Neural crest cell (in vitro differentiated cells): ENCODE results near the gene ASTN1. TPM values are rescaled to one million over a fixed set of nuclear protein-coding genes. Genes with fewer than 3 reads are reported as not detected.

ENCODE experiments used
- DNase-seq: peaks from one replicate; pipeline ENCODE4 v3.0.0; 2021; ENCODE audit warnings: low read depth, mixed read lengths, low spot score
- H3K27ac Mint-ChIP-seq: one replicate; pipeline ENCODE4 v1.8.0; 2021; ENCODE audit warnings: mild to moderate bottlenecking, mixed read lengths; ENCODE audit not compliant: unreplicated experiment
- H3K27me3 Mint-ChIP-seq: 2 replicates; pipeline ENCODE4 v1.8.0; 2021; ENCODE audit warnings: low read depth, mild to moderate bottlenecking, mixed read lengths
- H3K36me3 Mint-ChIP-seq: 2 replicates; pipeline ENCODE4 v1.8.0; 2021; ENCODE audit warnings: low read depth, mild to moderate bottlenecking, mixed read lengths
- H3K4me1 Mint-ChIP-seq: 2 replicates; pipeline ENCODE4 v1.8.0; 2021; ENCODE audit warnings: mixed read lengths
- H3K4me3 Mint-ChIP-seq: one replicate; pipeline ENCODE4 v1.8.0; 2021; ENCODE audit warnings: mild to moderate bottlenecking, mixed read lengths
- H3K9me3 Mint-ChIP-seq: 2 replicates; pipeline ENCODE4 v1.8.0; 2021; ENCODE audit warnings: mixed read lengths
- CTCF ChIP-seq: fragments of 200-600 bp; sonication (generic); conservative IDR thresholded peaks from 2 replicates; pipeline ENCODE4 v1.5.0; 2021; ENCODE audit warnings: antibody characterized with exemption, mild to moderate bottlenecking
- total RNA-seq: library from RNA; stranded (reverse); gene quantifications from 2 replicates; pipeline ENCODE4 v1.2.1, GENCODE V29; 2021

ASTN1 gene
- total RNA-seq, 1 donor from 2014 or later: 21.8 TPM

- no peak overlapping the region for H3K4me3 Mint-ChIP-seq
- no peak overlapping the region for H3K27ac Mint-ChIP-seq
- H3K36me3 Mint-ChIP-seq: no peaks in the 10 kb centered on the region
- H3K27me3 Mint-ChIP-seq: peaks cover 3% of the 10 kb centered on the region
- no peak for DNase-seq
- H3K4me1 Mint-ChIP-seq: peaks cover 11% of the 10 kb centered on the region
- H3K9me3 Mint-ChIP-seq: no peaks in the 10 kb centered on the region
- TF ChIP-seq CTCF: no peak
These were observed 258.9 kb downstream of the ASTN1 start for GRCh38 chr1:176905648-176906047.

GRCh38 chr1:176904057-176904751, 260.3 kb downstream of the ASTN1 start:
- TF ChIP-seq CTCF: no peak
- Mint-ChIP-seq H3K4me3 (no peak overlapping the region), H3K36me3 (no peaks in the 10 kb centered on the region), H3K27ac (no peak overlapping the region), H3K27me3 (peaks cover 3% of the 10 kb centered on the region), H3K4me1 (peaks cover 11% of the 10 kb centered on the region), H3K9me3 (no peaks in the 10 kb centered on the region)
- no peak for DNase-seq

GRCh38 chr1:176903474-176903873, 261.0 kb downstream of the ASTN1 start:
- H3K27ac Mint-ChIP-seq: no peak overlapping the region
- H3K36me3 Mint-ChIP-seq: no peaks in the 10 kb centered on the region
- H3K4me1 Mint-ChIP-seq: peaks cover 11% of the 10 kb centered on the region
- H3K27me3 Mint-ChIP-seq: peaks cover 3% of the 10 kb centered on the region
- no peak overlapping the region for H3K4me3 Mint-ChIP-seq
- H3K9me3 Mint-ChIP-seq: no peaks in the 10 kb centered on the region
- no peak for DNase-seq
- no peak for TF ChIP-seq CTCF

GRCh38 chr1:176899321-176899720, 265.2 kb downstream of the ASTN1 start:
- Mint-ChIP-seq H3K27me3 (no peaks in the 10 kb centered on the region), H3K4me3 (no peak overlapping the region), H3K4me1 (peaks cover 18% of the 10 kb centered on the region), H3K27ac (no peak overlapping the region), H3K9me3 (no peaks in the 10 kb centered on the region), H3K36me3 (peaks cover under 1% of the 10 kb centered on the region)
- TF ChIP-seq CTCF: no peak
- no peak for DNase-seq

GRCh38 chr1:176897350-176898236, 266.9 kb downstream of the ASTN1 start:
- peak; percentile 89 for DNase-seq
- H3K27ac Mint-ChIP-seq: no peak overlapping the region
- peak; percentile 85 for TF ChIP-seq CTCF
- peaks cover 3% of the 10 kb centered on the region for H3K36me3 Mint-ChIP-seq
- H3K9me3 Mint-ChIP-seq: no peaks in the 10 kb centered on the region
- no peaks in the 10 kb centered on the region for H3K27me3 Mint-ChIP-seq
- H3K4me3 Mint-ChIP-seq: peak overlapping the region; percentile 50
- peaks cover 12% of the 10 kb centered on the region for H3K4me1 Mint-ChIP-seq
